ENCODE measurements around the gene BATF.
"Not testable (repeated sequence)": the region's sequence is repeated elsewhere in the genome, so short reads cannot be mapped to it uniquely, and the experiment has no call there.

DNA sequence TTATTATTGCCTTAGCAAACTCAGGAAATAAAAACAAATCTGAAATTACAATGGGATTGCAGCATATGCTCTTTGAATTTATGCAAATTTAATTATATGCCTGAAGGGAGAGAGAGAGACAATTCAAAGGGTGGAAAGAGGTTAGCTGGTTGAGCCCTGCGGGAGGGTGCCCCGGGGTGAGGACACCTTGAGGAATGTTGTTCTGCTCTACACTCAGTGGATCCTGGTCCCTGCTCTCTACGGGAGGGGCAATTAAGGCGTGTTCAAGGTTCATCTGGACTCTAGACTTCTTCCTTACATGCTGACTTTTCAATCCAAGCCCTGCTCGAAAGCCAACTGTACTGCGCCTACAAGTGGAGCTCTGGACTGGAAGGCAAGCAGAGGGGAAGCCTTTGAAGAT, 48.1 kb upstream of the BATF start:
- TF ChIP-seq, protein P1, sequence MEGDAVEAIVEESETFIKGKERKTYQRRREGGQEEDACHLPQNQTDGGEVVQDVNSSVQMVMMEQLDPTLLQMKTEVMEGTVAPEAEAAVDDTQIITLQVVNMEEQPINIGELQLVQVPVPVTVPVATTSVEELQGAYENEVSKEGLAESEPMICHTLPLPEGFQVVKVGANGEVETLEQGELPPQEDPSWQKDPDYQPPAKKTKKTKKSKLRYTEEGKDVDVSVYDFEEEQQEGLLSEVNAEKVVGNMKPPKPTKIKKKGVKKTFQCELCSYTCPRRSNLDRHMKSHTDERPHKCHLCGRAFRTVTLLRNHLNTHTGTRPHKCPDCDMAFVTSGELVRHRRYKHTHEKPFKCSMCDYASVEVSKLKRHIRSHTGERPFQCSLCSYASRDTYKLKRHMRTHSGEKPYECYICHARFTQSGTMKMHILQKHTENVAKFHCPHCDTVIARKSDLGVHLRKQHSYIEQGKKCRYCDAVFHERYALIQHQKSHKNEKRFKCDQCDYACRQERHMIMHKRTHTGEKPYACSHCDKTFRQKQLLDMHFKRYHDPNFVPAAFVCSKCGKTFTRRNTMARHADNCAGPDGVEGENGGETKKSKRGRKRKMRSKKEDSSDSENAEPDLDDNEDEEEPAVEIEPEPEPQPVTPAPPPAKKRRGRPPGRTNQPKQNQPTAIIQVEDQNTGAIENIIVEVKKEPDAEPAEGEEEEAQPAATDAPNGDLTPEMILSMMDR (IDR thresholded peaks at IDR 0.05) = not testable (repeated sequence)
- TF ChIP-seq POLR2A (IDR thresholded peaks at IDR 0.05) = not testable (repeated sequence)
